Nephron progenitor cell (in vitro differentiated cells): ENCODE results near the gene SERINC3.
"Not testable (repeated sequence)": the region's sequence is repeated elsewhere in the genome, so short reads cannot be mapped to it uniquely, and the experiment has no call there.

Experiments used
- DNase-seq: peaks from one replicate; pipeline ENCODE4 v3.0.0; 2021
- H3K27ac Mint-ChIP-seq: 2 replicates; pipeline ENCODE4 v1.8.0; 2021; ENCODE audit warnings: mild to moderate bottlenecking, moderate library complexity, mixed read lengths
- H3K27me3 Mint-ChIP-seq: 2 replicates; pipeline ENCODE4 v1.8.0; 2021; ENCODE audit warnings: mild to moderate bottlenecking, low read depth, mixed read lengths; ENCODE audit not compliant: poor library complexity
- H3K36me3 Mint-ChIP-seq: 2 replicates; pipeline ENCODE4 v1.8.0; 2021; ENCODE audit warnings: low read depth, mixed read lengths
- H3K4me1 Mint-ChIP-seq: 2 replicates; pipeline ENCODE4 v1.8.0; 2021; ENCODE audit warnings: mixed read lengths
- H3K4me3 Mint-ChIP-seq: 2 replicates; pipeline ENCODE4 v1.8.0; 2021; ENCODE audit warnings: mild to moderate bottlenecking, moderate library complexity, mixed read lengths
- H3K9me3 Mint-ChIP-seq: 2 replicates; pipeline ENCODE4 v1.8.0; 2021; ENCODE audit warnings: mild to moderate bottlenecking, moderate library complexity, mixed read lengths
- TF ChIP-seq, protein P1 (sequence below): fragments of 200-600 bp; sonication (generic); IDR thresholded peaks from 2 replicates; pipeline ENCODE4 v1.5.0; 2021; ENCODE audit warnings: antibody characterized with exemption

SERINC3 gene

GRCh38 chr20:44475694-44476560 is 45.9 kb downstream of the SERINC3 start, which contains the start of gene TTPAL:
Gene TTPAL (plus strand): TSS chr20:44475874. CDS start chr20:44480000, 4,126 bp downstream.
- peak; percentile 87 for DNase-seq
- H3K4me1 Mint-ChIP-seq = peaks cover 39% of the 10 kb centered on the region
- H3K27ac Mint-ChIP-seq = no peak within 1 kb of the TSS
- TF ChIP-seq, protein P1, sequence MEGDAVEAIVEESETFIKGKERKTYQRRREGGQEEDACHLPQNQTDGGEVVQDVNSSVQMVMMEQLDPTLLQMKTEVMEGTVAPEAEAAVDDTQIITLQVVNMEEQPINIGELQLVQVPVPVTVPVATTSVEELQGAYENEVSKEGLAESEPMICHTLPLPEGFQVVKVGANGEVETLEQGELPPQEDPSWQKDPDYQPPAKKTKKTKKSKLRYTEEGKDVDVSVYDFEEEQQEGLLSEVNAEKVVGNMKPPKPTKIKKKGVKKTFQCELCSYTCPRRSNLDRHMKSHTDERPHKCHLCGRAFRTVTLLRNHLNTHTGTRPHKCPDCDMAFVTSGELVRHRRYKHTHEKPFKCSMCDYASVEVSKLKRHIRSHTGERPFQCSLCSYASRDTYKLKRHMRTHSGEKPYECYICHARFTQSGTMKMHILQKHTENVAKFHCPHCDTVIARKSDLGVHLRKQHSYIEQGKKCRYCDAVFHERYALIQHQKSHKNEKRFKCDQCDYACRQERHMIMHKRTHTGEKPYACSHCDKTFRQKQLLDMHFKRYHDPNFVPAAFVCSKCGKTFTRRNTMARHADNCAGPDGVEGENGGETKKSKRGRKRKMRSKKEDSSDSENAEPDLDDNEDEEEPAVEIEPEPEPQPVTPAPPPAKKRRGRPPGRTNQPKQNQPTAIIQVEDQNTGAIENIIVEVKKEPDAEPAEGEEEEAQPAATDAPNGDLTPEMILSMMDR = no peak
- no peaks in the 10 kb centered on the region for H3K9me3 Mint-ChIP-seq
- peaks cover 7% of the 10 kb centered on the region for H3K36me3 Mint-ChIP-seq
- H3K4me3 Mint-ChIP-seq = peak within 1 kb of the TSS; percentile 93
- peaks cover 8% of the 10 kb centered on the region for H3K27me3 Mint-ChIP-seq

DNA sequence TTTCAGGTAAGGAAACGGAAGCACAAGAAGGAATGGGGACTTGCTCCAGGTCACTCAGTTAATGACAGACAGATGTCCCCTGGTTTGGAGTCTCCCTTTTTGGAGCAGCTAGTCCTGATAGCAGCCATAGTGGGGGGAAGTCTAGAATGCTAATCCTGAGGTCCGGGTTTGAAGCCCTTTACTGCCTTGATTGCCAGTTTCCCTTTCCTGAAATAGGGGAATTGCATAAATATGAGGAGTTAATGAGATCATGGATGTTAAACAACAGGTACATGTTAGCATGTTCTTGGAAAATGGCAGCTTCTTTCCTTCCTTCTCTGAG is 46.5 kb downstream of the SERINC3 start:
- H3K9me3 Mint-ChIP-seq = no peaks in the 10 kb centered on the region

DNA sequence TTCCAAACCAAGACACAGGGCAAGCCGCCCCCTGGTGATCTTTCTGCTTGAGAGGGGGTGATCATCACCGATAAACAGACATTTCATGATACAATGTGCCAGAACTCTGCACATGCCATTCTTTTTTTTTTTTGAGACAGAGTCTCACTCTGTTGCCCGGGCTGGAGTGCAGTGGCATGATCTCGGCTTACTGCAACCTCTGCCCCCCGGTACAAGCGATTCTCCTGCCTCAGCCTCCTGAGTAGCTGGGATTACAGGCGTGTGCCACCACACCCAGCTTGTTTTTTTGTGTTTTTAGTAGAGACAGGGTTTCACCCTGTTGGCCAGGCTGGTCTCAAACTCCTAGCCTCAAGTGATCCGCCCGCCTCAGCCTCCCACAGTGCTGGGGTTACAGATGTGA is 49.6 kb downstream of the SERINC3 start:
- not testable (repeated sequence) for DNase-seq, H3K27ac Mint-ChIP-seq, H3K4me3 Mint-ChIP-seq, H3K9me3 Mint-ChIP-seq, H3K36me3 Mint-ChIP-seq
- H3K4me1 Mint-ChIP-seq = peaks cover 36% of the 10 kb centered on the region
- peaks cover 23% of the 10 kb centered on the region for H3K27me3 Mint-ChIP-seq

More for the DNA sequence above, 46.5 kb downstream of the SERINC3 start:
- H3K36me3 Mint-ChIP-seq = peaks cover 1% of the 10 kb centered on the region
- TF ChIP-seq, protein P1 = no peak
- H3K4me1 Mint-ChIP-seq = peaks cover 39% of the 10 kb centered on the region
- H3K27ac Mint-ChIP-seq = no peak overlapping the region
- no peak for DNase-seq
- H3K4me3 Mint-ChIP-seq = peak overlapping the region; percentile 93
- peaks cover 12% of the 10 kb centered on the region for H3K27me3 Mint-ChIP-seq

- Mint-ChIP-seq H3K36me3 (no peaks in the 10 kb centered on the region), H3K27ac (no peak overlapping the region), H3K27me3 (peaks cover 23% of the 10 kb centered on the region), H3K9me3 (no peaks in the 10 kb centered on the region), H3K4me1 (peaks cover 28% of the 10 kb centered on the region), H3K4me3 (no peak overlapping the region)
- no peak for DNase-seq
- TF ChIP-seq, protein P1 = peak; percentile 37
Measured at GRCh38 chr20:44471481-44471882, 50.4 kb downstream of the SERINC3 start.

DNA sequence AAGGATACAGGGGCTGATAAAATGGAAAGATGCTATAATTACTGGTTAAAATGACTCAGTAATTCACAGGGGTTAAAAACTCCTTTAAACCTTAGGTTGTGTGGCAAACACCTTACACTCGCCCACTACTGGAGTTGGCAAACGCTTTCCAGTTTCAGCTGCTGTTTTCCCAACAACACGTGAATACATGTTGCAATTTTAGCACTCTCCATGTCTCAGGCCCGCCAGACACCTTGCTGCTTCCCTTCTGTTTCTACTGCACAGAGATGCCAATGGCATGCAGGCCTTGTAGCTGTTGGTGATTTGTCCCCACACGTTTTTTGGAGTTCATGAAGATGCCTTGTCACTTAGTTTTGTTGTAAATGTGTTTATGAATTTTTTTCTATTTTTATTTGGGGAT is 51.5 kb downstream of the SERINC3 start:
- Mint-ChIP-seq H3K4me3 (no peak overlapping the region), H3K27me3 (peaks cover 28% of the 10 kb centered on the region), H3K36me3 (no peaks in the 10 kb centered on the region), H3K27ac (no peak overlapping the region), H3K4me1 (peaks cover 16% of the 10 kb centered on the region), H3K9me3 (no peaks in the 10 kb centered on the region)
- TF ChIP-seq, protein P1 = no peak
- no peak for DNase-seq

DNA sequence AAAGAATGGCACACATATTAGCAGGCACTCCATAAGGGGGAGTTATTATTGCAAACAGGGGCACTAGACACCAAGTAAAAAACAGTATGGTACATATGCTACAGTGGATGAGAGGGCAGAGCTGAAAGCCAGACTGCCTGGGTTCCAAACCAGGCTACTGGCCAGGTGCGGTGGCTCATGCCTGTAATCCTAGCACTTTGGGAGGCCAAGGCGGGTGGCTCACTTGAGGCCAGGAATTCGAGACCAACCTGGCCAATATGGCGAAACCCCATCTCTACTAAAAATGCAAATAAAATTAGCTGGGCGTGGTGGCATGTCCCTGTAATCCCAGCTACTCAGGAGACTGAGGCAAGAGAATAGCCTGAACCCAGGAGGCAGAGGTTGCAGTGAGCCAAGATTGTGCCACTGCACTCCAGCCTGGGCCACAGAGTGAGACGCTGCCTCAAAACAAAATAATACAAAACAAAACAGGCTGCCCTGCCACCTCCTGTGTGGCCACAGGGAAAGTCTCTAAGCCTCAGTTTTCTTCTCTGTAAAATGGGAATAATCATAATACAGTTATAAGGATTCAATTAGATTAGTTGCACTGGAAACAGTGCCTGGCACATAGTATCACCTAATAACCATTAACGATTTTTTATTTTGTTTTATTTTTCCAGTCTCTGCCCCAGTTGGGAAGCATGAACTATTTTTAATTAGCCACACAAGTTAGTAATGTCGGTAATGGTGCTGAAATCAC is 53.7 kb downstream of the SERINC3 start:
- TF ChIP-seq, protein P1 = no peak
- Mint-ChIP-seq H3K4me1 (peaks cover 8% of the 10 kb centered on the region), H3K4me3 (no peak overlapping the region), H3K27ac (peak overlapping the region; percentile 9), H3K36me3 (no peaks in the 10 kb centered on the region), H3K9me3 (no peaks in the 10 kb centered on the region), H3K27me3 (peaks cover 29% of the 10 kb centered on the region)
- DNase-seq = no peak
